ENCODE results near the gene GDI1.
A peak's percentile ranks its signal among the peaks of the same experiment; 100 is the strongest.

The GDI1 gene

GRCh38 chrX:154439841-154440240, 2.9 kb downstream of the GDI1 start:
- DNase-seq = no peak

- DNase-seq = no peak
Observed at GRCh38 chrX:154440623-154441357, 3.8 kb downstream of the GDI1 start.

GRCh38 chrX:154441564-154441963, 4.6 kb downstream of the GDI1 start:
- DNase-seq = no peak

- no peak for DNase-seq
Observed at GRCh38 chrX:154441984-154442707, 5.2 kb downstream of the GDI1 start.

GRCh38 chrX:154443479-154443910, 6.5 kb downstream of the GDI1 start:
- DNase-seq = no peak

- DNase-seq = peak; percentile 57
Observed at GRCh38 chrX:154443992-154444754, 7.2 kb downstream of the GDI1 start, which contains the start of gene FAM50A. TSS of gene FAM50A (plus strand) at chrX:154444141. CDS start at chrX:154444236, 95 bp downstream.

- DNase-seq = no peak
Observed at GRCh38 chrX:154444755-154445246, 7.8 kb downstream of the GDI1 start.

GRCh38 chrX:154445776-154446175, 8.8 kb downstream of the GDI1 start:
- no peak for DNase-seq

- DNase-seq = no peak
Observed at GRCh38 chrX:154446430-154446829, 9.5 kb downstream of the GDI1 start.

- no peak for DNase-seq
Observed at GRCh38 chrX:154448484-154448883, 11.5 kb downstream of the GDI1 start.

- DNase-seq = no peak
Observed at GRCh38 chrX:154449618-154450017, 12.7 kb downstream of the GDI1 start.

- DNase-seq = no peak
Observed at GRCh38 chrX:154450312-154450711, 13.4 kb downstream of the GDI1 start.

GRCh38 chrX:154452823-154453222, 15.9 kb downstream of the GDI1 start:
- DNase-seq = no peak

GRCh38 chrX:154457491-154458115, 20.6 kb downstream of the GDI1 start:
- peak; percentile 52 for DNase-seq

- DNase-seq = no peak
Observed at GRCh38 chrX:154458116-154458953, 21.4 kb downstream of the GDI1 start, which contains the start of gene PLXNA3. TSS of gene PLXNA3 (plus strand) at chrX:154458281. CDS start at chrX:154460184, 1,903 bp downstream.

- DNase-seq = no peak
Observed at GRCh38 chrX:154458954-154459778, 22.2 kb downstream of the GDI1 start.

- DNase-seq = no peak
Observed at GRCh38 chrX:154459832-154460231, 22.9 kb downstream of the GDI1 start.

- no peak for DNase-seq
Observed at GRCh38 chrX:154460326-154460725, 23.4 kb downstream of the GDI1 start.

GRCh38 chrX:154462396-154462795, 25.4 kb downstream of the GDI1 start:
- no peak for DNase-seq

- DNase-seq = no peak
Observed at GRCh38 chrX:154463611-154464220, 26.8 kb downstream of the GDI1 start.

Measured in NCI-H510A (cell line).